ENCODE measurements around the gene PLCD3. TPM values are rescaled to one million over a fixed set of nuclear protein-coding genes. Genes with fewer than 3 reads are reported as not detected.
A peak's percentile ranks its signal among the peaks of the same experiment; 100 is the strongest.

Gene PLCD3
- total RNA-seq (2021; fragmentation: NEBNext Ultra II Directional; extraction: Animal tissue kit (Norgen Biotek cat#: 25700)): 42.7 and 48.1 TPM in 2 replicates
- 26.5 and 32.3 TPM in 2 replicates for polyA plus RNA-seq (2011; rRNA removed)
- polyA plus RNA-seq (2011; cell fraction: cytosol; rRNA removed): 24.7 TPM
- 28.3 TPM for polyA plus RNA-seq (2011; cell fraction: nucleus; rRNA removed)
- polyA plus RNA-seq (2012, experiment 1 of 2): 21.6 to 33.0 TPM (median 28.2 TPM) in 4 replicates
- polyA plus RNA-seq (2012, experiment 2 of 2): 27.8 TPM
- polyA plus RNA-seq (2013, experiment 1 of 2): 20.4 TPM
- polyA plus RNA-seq (2013, experiment 2 of 2): 20.7 TPM
- polyA minus RNA-seq (2011; rRNA and poly(A)+ RNA removed): 16.3 and 24.8 TPM in 2 replicates
- polyA minus RNA-seq (2011; cell fraction: cytosol; rRNA and poly(A)+ RNA removed): 18.3 TPM
- 25.1 TPM for polyA minus RNA-seq (2011; cell fraction: nucleus; rRNA and poly(A)+ RNA removed)
- long read RNA-seq, experiment 1, partial matches to known transcripts: 15 of 20 reads
- long read RNA-seq, experiment 1, other reads (novel, unspliced or antisense): 5 of 20 reads
- long read RNA-seq, experiment 2: 0 reads

- Histone ChIP-seq H3K27me3 (replicated peaks in 1 of 4; ENCODE audit: control insufficient read depth in 3 of 4, extremely low read depth in 1 of 4, insufficient read depth in 3 of 4, low read length in 3 of 4) (no peaks in the 10 kb centered on the region), H2BK120ac (replicated peaks; ENCODE audit: low read depth, low read length) (no peak within 1 kb of the TSS), H4K91ac (replicated peaks; ENCODE audit: insufficient read length, low read length) (peak within 1 kb of the TSS; percentile 71), H3K18ac (ENCODE audit: extremely low read depth, low read length) (peak within 1 kb of the TSS; percentile 78), H2AFZ (ENCODE audit: low read length) (no peak within 1 kb of the TSS; the same call in 1 of the 2 replicates), H3K4me2 (ENCODE audit: insufficient read depth in 1 of 2, low read depth in 2 of 2, low read length in 2 of 2) (peak within 1 kb of the TSS; percentile 55 to 93), H3K36me3 (ENCODE audit: control insufficient read depth in 2 of 4, insufficient read depth in 4 of 4, low read length in 3 of 4) (no peaks in the 10 kb centered on the region), H2AK5ac (ENCODE audit: low read depth, low read length) (no peak within 1 kb of the TSS), H3K4me1 (replicated peaks in 1 of 4; ENCODE audit: control insufficient read depth in 3 of 4, insufficient read depth in 4 of 4, low read length in 3 of 4) (peaks cover 0 to 18% (median 10%) of the 10 kb centered on the region in 4 experiments; a peak in 5 of 7 replicates), H4K5ac (ENCODE audit: insufficient read length, low read depth, low read length) (peak within 1 kb of the TSS; percentile 51), H4K8ac (ENCODE audit: extremely low read depth, insufficient read depth, low read length) (peak within 1 kb of the TSS; percentile 79), H3K14ac (ENCODE audit: insufficient read length) (no peak within 1 kb of the TSS), H3K9me3 (ENCODE audit: insufficient read depth in 2 of 2, low read depth in 1 of 2, low read length in 1 of 2) (no peaks in the 10 kb centered on the region), H4K20me1 (replicated peaks in 1 of 2; ENCODE audit: control insufficient read depth in 1 of 2, insufficient read depth in 2 of 2, low read length in 2 of 2) (peaks cover 5 to 13% of the 10 kb centered on the region in 2 experiments), H3K79me2 (ENCODE audit: control insufficient read depth in 1 of 2, insufficient read depth in 2 of 2, low read length in 2 of 2) (no peaks in the 10 kb centered on the region), H3K56ac (replicated peaks; ENCODE audit: insufficient read length, low read depth, low read length) (peak within 1 kb of the TSS; percentile 75), H2BK12ac (ENCODE audit: low read depth, low read length) (peak within 1 kb of the TSS; percentile 50), H2BK15ac (ENCODE audit: low read length) (no peak within 1 kb of the TSS), H2BK20ac (ENCODE audit: low read length) (no peak within 1 kb of the TSS), H3K27ac (ENCODE audit: low read depth, low read length) (0 out of 2 replicates have a peak within 1 kb of the TSS, but pooled peaks have one; percentile 4), H3K79me1 (ENCODE audit: low read depth, low read length) (no peaks in the 10 kb centered on the region), H3K9ac (replicated peaks in 1 of 4; ENCODE audit: extremely low read depth in 1 of 4, low read depth in 3 of 4, low read length in 3 of 4) (peak within 1 kb of the TSS in 2 of 4 experiments; percentile 41 to 71; a peak in 3 of 7 replicates), H3K23me2 (ENCODE audit: low read depth, low read length) (peaks cover 8% of the 10 kb centered on the region), H3K23ac (ENCODE audit: insufficient read length) (no peak within 1 kb of the TSS), H3K4me3 (ENCODE audit: extremely low read depth in 1 of 4, insufficient read depth in 2 of 4, low read depth in 3 of 4, low read length in 4 of 4) (peak within 1 kb of the TSS; percentile 40 to 81 (median 70)), H3K4ac (replicated peaks; ENCODE audit: insufficient read length, low read depth, low read length) (peak within 1 kb of the TSS; percentile 30), H2BK5ac (ENCODE audit: low read depth, low read length) (peak within 1 kb of the TSS; percentile 78; the same call in 1 of the 2 replicates)
- FAIRE-seq (no peak), DNase-seq (ENCODE audit: low read depth in 1 of 2, low spot score in 2 of 2) (no peak)
- ChIA-PET POLR2A (ENCODE audit: partially characterized antibody) (interaction anchor here (0.6 to 15.8 kb wide), 3 partner anchors 17 to 285 kb away, joined by 3 to 185 read pairs (median 3); partner anchors contain the start of gene HEXIM1), CTCF (ENCODE audit: partially characterized antibody) (interaction anchor here (0.6 to 11.7 kb wide), 11 partner anchors 12 to 65 kb away, joined by 3 to 156 read pairs (median 14); partner anchors contain the start of genes HEXIM1 and HEXIM2)
- TF ChIP-seq POLR2A (IDR thresholded peaks at IDR 0.05; ENCODE audit: control extremely low read depth in 1 of 2, low read depth in 2 of 2, low read length in 2 of 2) (0 out of 3 replicates have a peak, but pooled peaks of 1 of the 2 experiments have one; percentile 34), TAF1 (IDR thresholded peaks at IDR 0.05; ENCODE audit: low read depth, low read length) (peak; percentile 33; the same call in 1 of the 2 replicates), ASH2L (IDR thresholded peaks at IDR 0.05; ENCODE audit: low read length) (no peak), PHF8 (conservative IDR thresholded peaks at IDR 0.05; ENCODE audit: low read depth, low read length) (peak; percentile 53; the same call in 1 of the 2 replicates)
- 20% methylated on average over 1 of the region's 36 CpGs; no CpG with 5 or more reads in 1 of the 2 experiments for WGBS, 2 experiments (ENCODE audit: extremely low coverage in 1 of 2, insufficient coverage in 1 of 2, insufficient read length in 1 of 2, insufficient replicate concordance in 2 of 2, low coverage in 1 of 2, low lambda C conversion rate in 2 of 2, missing lambda C conversion rate in 1 of 2)
These were observed at the start of gene PLCD3 for GRCh38 chr17:45132320-45132571. Gene PLCD3 (minus strand): TSS chr17:45132515. CDS start chr17:45132410, 105 bp downstream.
